ENCODE measurements around the gene YBX2.
"Not testable (repeated sequence)": the region's sequence is repeated elsewhere in the genome, so short reads cannot be mapped to it uniquely, and the experiment has no call there.

Gene YBX2

GRCh38 chr17:7262192-7262934, 32.1 kb downstream of the YBX2 start, which contains the start of gene CLDN7:
CLDN7 (minus strand) TSS chr17:7262478; CDS start chr17:7262043, 435 bp downstream.
- DNase-seq, result no peak

GRCh38 chr17:7261379-7262191, 32.9 kb downstream of the YBX2 start:
- peak; percentile 17 for DNase-seq

GRCh38 chr17:7260651-7261378, 33.6 kb downstream of the YBX2 start:
- DNase-seq, result peak; percentile 23

GRCh38 chr17:7260151-7260550, 34.3 kb downstream of the YBX2 start:
- no peak for DNase-seq

GRCh38 chr17:7259555-7259889, 34.9 kb downstream of the YBX2 start:
- DNase-seq, result no peak

GRCh38 chr17:7258731-7259554, 35.5 kb downstream of the YBX2 start:
- no peak for DNase-seq

GRCh38 chr17:7256766-7257456, 37.5 kb downstream of the YBX2 start:
- no peak for DNase-seq

- DNase-seq, result no peak
Measured at GRCh38 chr17:7254511-7254910, 39.9 kb downstream of the YBX2 start.

- no peak for DNase-seq
Measured at GRCh38 chr17:7253082-7253481, 41.4 kb downstream of the YBX2 start.

- peak; percentile 85 for DNase-seq
Measured at GRCh38 chr17:7252176-7253043, 42.0 kb downstream of the YBX2 start, which contains the start of gene ELP5. ELP5 (plus strand) TSS chr17:7252215; CDS start chr17:7252551, 336 bp downstream.

GRCh38 chr17:7251661-7252175, 42.7 kb downstream of the YBX2 start, which contains the start of gene CTDNEP1:
CTDNEP1 (minus strand) TSS chr17:7251734; CDS start chr17:7251296, 438 bp downstream.
- DNase-seq, result peak; percentile 99

GRCh38 chr17:7250695-7251627, 43.5 kb downstream of the YBX2 start:
- DNase-seq, result peak; percentile 29

- DNase-seq, result no peak
Measured at GRCh38 chr17:7249830-7250229, 44.6 kb downstream of the YBX2 start.

GRCh38 chr17:7249214-7249613, 45.2 kb downstream of the YBX2 start:
- DNase-seq, result no peak

- no peak for DNase-seq
Measured at GRCh38 chr17:7248796-7249195, 45.6 kb downstream of the YBX2 start.

- no peak for DNase-seq
Measured at GRCh38 chr17:7246779-7247178, 47.7 kb downstream of the YBX2 start.

- DNase-seq, result not testable (repeated sequence)
Measured at GRCh38 chr17:7243838-7244237, 50.6 kb downstream of the YBX2 start.

- DNase-seq, result no peak
Measured at GRCh38 chr17:7243453-7243729, 51.0 kb downstream of the YBX2 start.

- peak; percentile 92 for DNase-seq
Measured at GRCh38 chr17:7242717-7243452, 51.6 kb downstream of the YBX2 start.
